ENCODE results near the gene CCR2.

DNA sequence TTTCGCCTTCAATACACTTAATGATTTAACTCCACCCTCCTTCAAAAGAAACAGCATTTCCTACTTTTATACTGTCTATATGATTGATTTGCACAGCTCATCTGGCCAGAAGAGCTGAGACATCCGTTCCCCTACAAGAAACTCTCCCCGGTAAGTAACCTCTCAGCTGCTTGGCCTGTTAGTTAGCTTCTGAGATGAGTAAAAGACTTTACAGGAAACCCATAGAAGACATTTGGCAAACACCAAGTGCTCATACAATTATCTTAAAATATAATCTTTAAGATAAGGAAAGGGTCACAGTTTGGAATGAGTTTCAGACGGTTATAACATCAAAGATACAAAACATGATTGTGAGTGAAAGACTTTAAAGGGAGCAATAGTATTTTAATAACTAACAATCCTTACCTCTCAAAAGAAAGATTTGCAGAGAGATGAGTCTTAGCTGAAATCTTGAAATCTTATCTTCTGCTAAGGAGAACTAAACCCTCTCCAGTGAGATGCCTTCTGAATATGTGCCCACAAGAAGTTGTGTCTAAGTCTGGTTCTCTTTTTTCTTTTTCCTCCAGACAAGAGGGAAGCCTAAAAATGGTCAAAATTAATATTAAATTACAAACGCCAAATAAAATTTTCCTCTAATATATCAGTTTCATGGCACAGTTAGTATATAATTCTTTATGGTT lies 17.1 kb downstream of the CCR2 start, which contains the start of gene CCR5:
- TF ChIP-seq SNAI2 (CRISPR knock-in tag; IDR thresholded peaks at IDR 0.05): no peak
- no peak for TF ChIP-seq ZNF70 (CRISPR knock-in tag; IDR thresholded peaks at IDR 0.05)
- TF ChIP-seq, protein P1, sequence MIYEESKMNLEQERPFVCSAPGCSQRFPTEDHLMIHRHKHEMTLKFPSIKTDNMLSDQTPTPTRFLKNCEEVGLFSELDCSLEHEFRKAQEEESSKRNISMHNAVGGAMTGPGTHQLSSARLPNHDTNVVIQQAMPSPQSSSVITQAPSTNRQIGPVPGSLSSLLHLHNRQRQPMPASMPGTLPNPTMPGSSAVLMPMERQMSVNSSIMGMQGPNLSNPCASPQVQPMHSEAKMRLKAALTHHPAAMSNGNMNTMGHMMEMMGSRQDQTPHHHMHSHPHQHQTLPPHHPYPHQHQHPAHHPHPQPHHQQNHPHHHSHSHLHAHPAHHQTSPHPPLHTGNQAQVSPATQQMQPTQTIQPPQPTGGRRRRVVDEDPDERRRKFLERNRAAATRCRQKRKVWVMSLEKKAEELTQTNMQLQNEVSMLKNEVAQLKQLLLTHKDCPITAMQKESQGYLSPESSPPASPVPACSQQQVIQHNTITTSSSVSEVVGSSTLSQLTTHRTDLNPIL (CRISPR knock-in tag; IDR thresholded peaks at IDR 0.05; ENCODE audit: low read depth): no peak
- TF ChIP-seq ZFP3 (CRISPR knock-in tag; IDR thresholded peaks at IDR 0.05): no peak
- no peak for TF ChIP-seq PATZ1 (CRISPR knock-in tag; IDR thresholded peaks at IDR 0.05; ENCODE audit: borderline replicate concordance)
- TF ChIP-seq ISL1 (CRISPR knock-in tag; IDR thresholded peaks at IDR 0.05): no peak
- TF ChIP-seq ESRRG (CRISPR knock-in tag; IDR thresholded peaks at IDR 0.05): no peak
- no peak for TF ChIP-seq TSHZ2 (CRISPR knock-in tag; IDR thresholded peaks at IDR 0.05)
- TF ChIP-seq ARNTL (CRISPR knock-in tag; IDR thresholded peaks at IDR 0.05; ENCODE audit: borderline replicate concordance, low read depth): no peak
